Adrenal gland (tissue), 5 donors: Measurements from ENCODE around the gene COPG1.

ENCODE experiments used
- POLR2A ChIP-seq, 2 donors: fragments of 450-650 bp; IDR thresholded peaks; one replicate each; pipeline ENCODE4 v1.6.1; 2017; ENCODE audit warnings: antibody characterized with exemption in 2 of 2, mild to moderate bottlenecking in 2 of 2, moderate library complexity in 1 of 2
- TF ChIP-seq, protein P1 (sequence below), 6 experiments: fragments of 450-650 bp in 4 of 6; fragments of 200-600 bp in 2 of 6; sonication (generic) in 1 of 6; IDR thresholded peaks; 1 replicate in 5 of 6; 2 replicates in 1 of 6; pipeline versions ENCODE4 v1.5.1 to v1.8.0; 2016 to 2021; ENCODE audit warnings: antibody characterized with exemption in 6 of 6, mild to moderate bottlenecking in 2 of 6, moderate library complexity in 1 of 6
- donor health status: DM: no; HTN: no; CAD: no.

DNA sequence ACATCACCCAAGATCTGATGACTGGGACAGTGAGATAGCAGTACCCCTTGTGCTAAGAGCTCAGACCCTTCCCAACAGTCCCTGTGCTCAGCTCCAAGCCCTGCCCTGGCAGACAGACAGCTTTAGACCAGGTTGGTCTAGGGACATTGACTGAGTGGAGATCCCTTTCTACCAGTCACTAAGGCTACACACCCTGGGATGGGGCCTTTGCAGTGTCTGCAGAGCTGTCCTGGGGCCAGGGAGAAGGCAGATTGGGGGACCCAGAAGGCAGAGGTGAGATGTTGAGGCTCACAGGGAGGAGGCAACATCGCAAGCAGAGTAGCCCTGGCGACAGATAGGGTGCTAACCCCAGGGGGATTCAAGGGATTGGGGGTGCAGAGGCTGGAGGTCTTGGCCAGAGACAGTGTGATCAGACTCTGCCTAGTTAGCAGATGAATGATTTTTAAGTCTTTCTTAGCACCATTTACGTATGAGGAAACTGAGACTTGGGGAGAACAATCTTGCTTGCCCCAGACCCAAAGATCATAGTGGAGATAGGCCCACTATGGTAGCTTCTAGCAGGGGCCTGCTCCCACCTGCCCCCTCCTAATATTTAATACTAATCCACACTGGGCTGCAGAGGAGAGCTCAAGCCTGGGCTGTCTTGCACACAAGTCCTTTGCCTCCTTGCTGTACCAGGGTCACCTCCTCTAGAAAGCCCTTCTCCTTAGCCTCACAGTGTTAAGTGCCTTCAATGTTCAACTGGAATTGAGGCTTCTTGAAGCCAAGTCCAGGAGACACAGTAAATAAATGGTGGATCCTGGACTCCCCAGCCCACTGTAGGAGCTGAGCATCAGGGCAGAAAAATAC is 61.9 kb downstream of the COPG1 start:
- TF ChIP-seq, protein P1, sequence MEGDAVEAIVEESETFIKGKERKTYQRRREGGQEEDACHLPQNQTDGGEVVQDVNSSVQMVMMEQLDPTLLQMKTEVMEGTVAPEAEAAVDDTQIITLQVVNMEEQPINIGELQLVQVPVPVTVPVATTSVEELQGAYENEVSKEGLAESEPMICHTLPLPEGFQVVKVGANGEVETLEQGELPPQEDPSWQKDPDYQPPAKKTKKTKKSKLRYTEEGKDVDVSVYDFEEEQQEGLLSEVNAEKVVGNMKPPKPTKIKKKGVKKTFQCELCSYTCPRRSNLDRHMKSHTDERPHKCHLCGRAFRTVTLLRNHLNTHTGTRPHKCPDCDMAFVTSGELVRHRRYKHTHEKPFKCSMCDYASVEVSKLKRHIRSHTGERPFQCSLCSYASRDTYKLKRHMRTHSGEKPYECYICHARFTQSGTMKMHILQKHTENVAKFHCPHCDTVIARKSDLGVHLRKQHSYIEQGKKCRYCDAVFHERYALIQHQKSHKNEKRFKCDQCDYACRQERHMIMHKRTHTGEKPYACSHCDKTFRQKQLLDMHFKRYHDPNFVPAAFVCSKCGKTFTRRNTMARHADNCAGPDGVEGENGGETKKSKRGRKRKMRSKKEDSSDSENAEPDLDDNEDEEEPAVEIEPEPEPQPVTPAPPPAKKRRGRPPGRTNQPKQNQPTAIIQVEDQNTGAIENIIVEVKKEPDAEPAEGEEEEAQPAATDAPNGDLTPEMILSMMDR (IDR thresholded peaks at IDR 0.05): no peak
- no peak for TF ChIP-seq POLR2A (IDR thresholded peaks at IDR 0.05)
